ENCODE results near the gene UTP3. TPM values are rescaled to one million over a fixed set of nuclear protein-coding genes. Genes with fewer than 3 reads are reported as not detected.

UTP3 gene
- total and polyA plus RNA-seq, 2 experiments from 2014 or later, result 19.2 to 27.1 TPM

GRCh38 chr4:70666369-70666768 is 22.0 kb upstream of the UTP3 start, which contains the start of gene JCHAIN:
Gene JCHAIN, minus strand, starts transcription at chr4:70666508. Its CDS starts 18 bp downstream, at chr4:70666490.
- Histone ChIP-seq H3K4me3 (peak within 1 kb of the TSS; percentile 36), H3K4me2 (ENCODE audit: unreplicated experiment) (peak within 1 kb of the TSS; percentile 44), H3K9me3 (ENCODE audit: low read depth) (no peaks in the 10 kb centered on the region), H3K36me3 (ENCODE audit: low read depth) (no peaks in the 10 kb centered on the region), H3K79me2 (ENCODE audit: insufficient read depth) (no peaks in the 10 kb centered on the region), H3K9ac (no peak within 1 kb of the TSS), H3K27ac (no peak within 1 kb of the TSS), H3K9me2 (ENCODE audit: insufficient read depth) (no peaks in the 10 kb centered on the region), H3K4me1 (ENCODE audit: insufficient read depth) (peaks cover 39% of the 10 kb centered on the region), H3F3A (ENCODE audit: insufficient read depth) (peaks cover 21% of the 10 kb centered on the region), H3K27me3 (replicated peaks; ENCODE audit: insufficient read depth) (no peaks in the 10 kb centered on the region), H4K20me1 (ENCODE audit: insufficient read depth) (no peaks in the 10 kb centered on the region), H2AFZ (peak within 1 kb of the TSS; percentile 23; the same call in 1 of the 2 replicates)
- TF ChIP-seq EZH2phosphoT487 (IDR thresholded peaks at IDR 0.05; ENCODE audit: insufficient read depth, low read depth) (no peak), EZH2 (IDR thresholded peaks at IDR 0.05; ENCODE audit: insufficient read depth, poor library complexity, severe bottlenecking) (no peak)
- in situ Hi-C loops (cut with MboI), result no loop called here
- 64 to 71% methylated on average over 1 of the region's 1 CpG for WGBS, 2 experiments (ENCODE audit: low coverage in 1 of 2, low lambda C conversion rate in 2 of 2, missing lambda C conversion rate in 2 of 2)
- DNase-seq, result peak; percentile 49

DNA sequence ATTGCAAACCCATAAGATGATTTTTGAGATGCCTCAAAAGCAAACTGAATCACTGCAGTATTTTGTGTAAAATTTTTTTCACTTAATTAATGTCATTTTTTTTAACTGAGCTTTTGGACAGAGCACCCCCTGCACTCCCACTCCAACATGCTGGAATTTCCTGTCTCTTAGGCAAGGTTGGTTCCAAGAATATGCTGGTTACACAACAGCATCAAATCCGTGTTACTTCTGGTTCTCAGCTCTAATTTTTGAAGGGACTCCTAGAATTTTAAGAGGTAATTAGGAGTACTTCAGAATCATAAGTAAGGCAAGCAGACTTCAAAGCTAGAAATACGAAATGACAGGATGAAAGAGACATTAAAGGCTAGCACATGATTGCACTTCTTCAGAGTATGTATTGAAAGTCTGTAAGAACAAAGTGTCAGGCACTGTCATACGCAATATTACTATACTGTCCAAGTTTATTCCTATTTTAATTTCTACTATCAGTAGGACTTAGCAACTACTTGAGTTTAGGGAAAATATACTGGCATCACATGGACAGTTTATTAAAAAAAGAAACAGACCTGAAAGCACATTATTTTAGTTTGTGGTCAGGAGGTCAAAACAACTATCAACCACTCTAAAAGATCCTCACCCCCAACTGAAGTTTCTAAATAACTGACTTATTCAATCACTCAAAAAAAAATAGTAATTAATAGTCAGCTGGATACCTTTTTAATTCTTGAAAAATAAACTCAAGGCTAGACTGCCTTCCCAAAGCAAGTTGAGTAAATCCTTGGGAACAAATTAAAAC is 20.4 kb upstream of the UTP3 start:
- peak overlapping the region; percentile 66 for H3K4me2 ChIP-seq (ENCODE audit: unreplicated experiment)
- no peaks in the 10 kb centered on the region for H4K20me1 ChIP-seq (ENCODE audit: insufficient read depth)
- H3K27ac ChIP-seq, result peak overlapping the region; percentile 21; the same call in 1 of the 2 replicates
- peaks cover 39% of the 10 kb centered on the region for H3K4me1 ChIP-seq (ENCODE audit: insufficient read depth)
- H2AFZ ChIP-seq, result peak overlapping the region; percentile 52
- H3K9ac ChIP-seq, result no peak overlapping the region
- H3K36me3 ChIP-seq (ENCODE audit: low read depth), result no peaks in the 10 kb centered on the region
- H3K27me3 ChIP-seq (replicated peaks; ENCODE audit: insufficient read depth), result no peaks in the 10 kb centered on the region
- no peaks in the 10 kb centered on the region for H3K9me3 ChIP-seq (ENCODE audit: low read depth)
- TF ChIP-seq EZH2phosphoT487 (IDR thresholded peaks at IDR 0.05; ENCODE audit: insufficient read depth, low read depth) (no peak), EZH2 (IDR thresholded peaks at IDR 0.05; ENCODE audit: insufficient read depth, poor library complexity, severe bottlenecking) (no peak)
- peak; percentile 60 for DNase-seq
- WGBS, 2 experiments (ENCODE audit: low coverage in 1 of 2, low lambda C conversion rate in 2 of 2, missing lambda C conversion rate in 2 of 2), result 31 to 32% methylated on average over 3 of the region's 3 CpGs
- no peaks in the 10 kb centered on the region for H3K79me2 ChIP-seq (ENCODE audit: insufficient read depth)
- H3K4me3 ChIP-seq, result peak overlapping the region; percentile 26
- H3K9me2 ChIP-seq (ENCODE audit: insufficient read depth), result no peaks in the 10 kb centered on the region
- peaks cover 21% of the 10 kb centered on the region for H3F3A ChIP-seq (ENCODE audit: insufficient read depth)
- in situ Hi-C loops (cut with MboI), result no loop called here

DNA sequence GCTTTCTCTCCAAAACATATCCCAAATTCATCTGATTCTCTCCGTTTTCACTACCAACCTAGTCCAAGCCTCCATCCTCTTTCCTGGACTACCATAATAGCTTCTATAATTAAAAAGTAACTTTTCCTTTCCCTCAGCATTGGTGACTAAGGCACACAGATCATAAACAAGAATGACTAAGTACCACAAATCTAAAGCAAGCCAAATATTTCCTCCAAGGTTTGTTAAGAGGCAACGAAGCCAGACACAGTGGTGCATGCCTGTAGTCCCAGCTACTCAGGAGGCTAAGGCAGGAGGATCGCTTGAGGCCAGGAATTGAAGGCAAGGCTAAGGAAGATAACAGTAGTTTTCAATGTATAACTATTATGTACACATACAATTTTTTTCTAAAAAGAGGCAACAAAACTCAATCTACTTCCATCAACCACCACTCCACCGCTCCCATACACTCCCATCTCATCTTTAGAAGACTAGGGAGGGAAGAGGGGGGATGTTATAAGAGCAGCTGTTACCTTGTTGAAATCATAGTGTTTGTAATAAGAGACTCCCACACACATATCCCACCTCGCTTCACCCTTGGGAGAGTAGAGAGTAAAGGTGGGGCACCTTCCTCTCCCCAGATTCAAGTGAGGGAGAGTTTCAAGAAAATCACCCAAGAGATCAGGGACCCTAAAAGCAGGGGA is 17.9 kb upstream of the UTP3 start:
- no peak for TF ChIP-seq EZH2 (IDR thresholded peaks at IDR 0.05; ENCODE audit: insufficient read depth, poor library complexity, severe bottlenecking)
- no peak for TF ChIP-seq EZH2phosphoT487 (IDR thresholded peaks at IDR 0.05; ENCODE audit: insufficient read depth, low read depth)
- H2AFZ ChIP-seq, result no peak overlapping the region
- WGBS, 2 experiments (ENCODE audit: low coverage in 1 of 2, low lambda C conversion rate in 2 of 2, missing lambda C conversion rate in 2 of 2), result 55 to 57% methylated on average over 5 of the region's 5 CpGs
- peaks cover 21% of the 10 kb centered on the region for H3F3A ChIP-seq (ENCODE audit: insufficient read depth)
- H3K9me2 ChIP-seq (ENCODE audit: insufficient read depth), result no peaks in the 10 kb centered on the region
- no peak overlapping the region for H3K4me3 ChIP-seq
- no peaks in the 10 kb centered on the region for H4K20me1 ChIP-seq (ENCODE audit: insufficient read depth)
- H3K27ac ChIP-seq, result no peak overlapping the region
- H3K36me3 ChIP-seq (ENCODE audit: low read depth), result no peaks in the 10 kb centered on the region
- H3K79me2 ChIP-seq (ENCODE audit: insufficient read depth), result no peaks in the 10 kb centered on the region
- no peaks in the 10 kb centered on the region for H3K27me3 ChIP-seq (replicated peaks; ENCODE audit: insufficient read depth)
- in situ Hi-C loops (cut with MboI), result no loop called here
- no peak overlapping the region for H3K9ac ChIP-seq
- peaks cover 39% of the 10 kb centered on the region for H3K4me1 ChIP-seq (ENCODE audit: insufficient read depth)
- H3K4me2 ChIP-seq (ENCODE audit: unreplicated experiment), result peak overlapping the region; percentile 34
- H3K9me3 ChIP-seq (ENCODE audit: low read depth), result no peaks in the 10 kb centered on the region
- peak; percentile 85 for DNase-seq

GRCh38 chr4:70671091-70671490 is 17.2 kb upstream of the UTP3 start:
- 30 to 51% methylated on average over 2 of the region's 2 CpGs for WGBS, 2 experiments (ENCODE audit: low coverage in 1 of 2, low lambda C conversion rate in 2 of 2, missing lambda C conversion rate in 2 of 2)
- in situ Hi-C loops (cut with MboI), result no loop called here
- Histone ChIP-seq H3K4me2 (ENCODE audit: unreplicated experiment) (no peak overlapping the region), H3K36me3 (ENCODE audit: low read depth) (no peaks in the 10 kb centered on the region), H3K27me3 (replicated peaks; ENCODE audit: insufficient read depth) (no peaks in the 10 kb centered on the region), H3K9me2 (ENCODE audit: insufficient read depth) (no peaks in the 10 kb centered on the region), H2AFZ (no peak overlapping the region), H4K20me1 (ENCODE audit: insufficient read depth) (no peaks in the 10 kb centered on the region), H3K79me2 (ENCODE audit: insufficient read depth) (no peaks in the 10 kb centered on the region), H3K27ac (no peak overlapping the region), H3K9ac (no peak overlapping the region), H3F3A (ENCODE audit: insufficient read depth) (peaks cover 16% of the 10 kb centered on the region), H3K9me3 (ENCODE audit: low read depth) (no peaks in the 10 kb centered on the region), H3K4me3 (no peak overlapping the region), H3K4me1 (ENCODE audit: insufficient read depth) (peaks cover 33% of the 10 kb centered on the region)
- no peak for DNase-seq
- TF ChIP-seq EZH2phosphoT487 (IDR thresholded peaks at IDR 0.05; ENCODE audit: insufficient read depth, low read depth) (no peak), EZH2 (IDR thresholded peaks at IDR 0.05; ENCODE audit: insufficient read depth, poor library complexity, severe bottlenecking) (no peak)
